Endometrial microvascular endothelial cells (primary cell): ENCODE measurements around the gene LTBP2. TPM values are rescaled to one million over a fixed set of nuclear protein-coding genes. Genes with fewer than 3 reads are reported as not detected.

Experiments used
- in situ Hi-C: cut with HindIII; loops from 2 replicates; pipeline ENCODE4 v1.10.0; 2017; ENCODE audit warnings: low sequenced_read_pairs, low pct_unique_long_range_greater_than_20kb; ENCODE audit errors: inconsistent ontology term
- total RNA-seq: library from RNA; depleted of rRNA; stranded (reverse); fragments of >200 nt; gene quantifications from one replicate; pipeline ENCODE4 v1.2.3, GENCODE V29; 2015; ENCODE audit errors: inconsistent ontology term

The LTBP2 gene
- total RNA-seq, 1 donor from 2014 or later, result 177 TPM

- in situ Hi-C loops, result no loop called here
These were observed 15.1 kb downstream of the LTBP2 start for GRCh38 chr14:74596741-74597450.

GRCh38 chr14:74595006-74595735 lies 16.9 kb downstream of the LTBP2 start:
- in situ Hi-C loops, result no loop called here

GRCh38 chr14:74594606-74595005 lies 17.4 kb downstream of the LTBP2 start:
- in situ Hi-C loops, result no loop called here

- in situ Hi-C loops, result no loop called here
These were observed 18.0 kb downstream of the LTBP2 start for GRCh38 chr14:74594029-74594428.

GRCh38 chr14:74593241-74593953 lies 18.6 kb downstream of the LTBP2 start:
- in situ Hi-C loops, result no loop called here

- in situ Hi-C loops, result no loop called here
These were observed 19.4 kb downstream of the LTBP2 start for GRCh38 chr14:74592476-74593201.

- in situ Hi-C loops, result no loop called here
These were observed 20.1 kb downstream of the LTBP2 start for GRCh38 chr14:74591899-74592298.

GRCh38 chr14:74591394-74591793 lies 20.6 kb downstream of the LTBP2 start:
- in situ Hi-C loops, result no loop called here

- in situ Hi-C loops, result no loop called here
These were observed 22.7 kb downstream of the LTBP2 start for GRCh38 chr14:74589291-74589879.

GRCh38 chr14:74587363-74587707 lies 24.7 kb downstream of the LTBP2 start:
- in situ Hi-C loops, result no loop called here

- in situ Hi-C loops, result no loop called here
These were observed 25.2 kb downstream of the LTBP2 start for GRCh38 chr14:74586681-74587362.

- in situ Hi-C loops, result no loop called here
These were observed 26.4 kb downstream of the LTBP2 start for GRCh38 chr14:74585406-74586335.

GRCh38 chr14:74584951-74585350 lies 27.1 kb downstream of the LTBP2 start:
- in situ Hi-C loops, result no loop called here

- in situ Hi-C loops, result no loop called here
These were observed 28.2 kb downstream of the LTBP2 start for GRCh38 chr14:74583689-74584434.

GRCh38 chr14:74582910-74583581 lies 29.0 kb downstream of the LTBP2 start:
- in situ Hi-C loops, result no loop called here

GRCh38 chr14:74580275-74580672 lies 31.8 kb downstream of the LTBP2 start:
- in situ Hi-C loops, result no loop called here
